GM23338 (cell line): Measurements from ENCODE around the gene LGALS7. TPM values are rescaled to one million over a fixed set of nuclear protein-coding genes. Genes with fewer than 3 reads are reported as not detected.

Source experiments
- ATAC-seq: fragments of 200-7000 bp; cut with Tn5 transposase; 3 replicates; pipeline ENCODE4 v1.9.1; 2020
- DNase-seq: peaks from one replicate; pipeline ENCODE4 v3.0.0-alpha.2; 2015; ENCODE audit warnings: low spot score
- H2AFZ ChIP-seq: fragments of 200-600 bp; sonication (generic); 2 replicates; pipeline ENCODE4 v1.8.0; 2016; ENCODE audit warnings: antibody characterized with exemption, mild to moderate bottlenecking, moderate library complexity
- H3F3A ChIP-seq: fragments of 200-600 bp; sonication (generic); replicated peaks from 2 replicates; pipeline ENCODE4 v1.8.0; 2017; ENCODE audit warnings: antibody characterized with exemption, mixed run types, low read depth
- H3K27ac ChIP-seq: fragments of 200-600 bp; sonication (generic); 2 replicates; pipeline ENCODE4 v1.6.1; 2016; ENCODE audit warnings: low read depth
- H3K27me3 ChIP-seq: fragments of 200-600 bp; sonication (generic); 2 replicates; pipeline ENCODE4 v1.8.0; 2016; ENCODE audit warnings: mild to moderate bottlenecking, mixed run types, moderate library complexity; ENCODE audit not compliant: insufficient read depth
- H3K36me3 ChIP-seq: fragments of 200-600 bp; sonication (generic); 2 replicates; pipeline ENCODE4 v1.8.0; 2016; ENCODE audit warnings: mild to moderate bottlenecking; ENCODE audit not compliant: insufficient read depth
- H3K4me1 ChIP-seq: fragments of 200-600 bp; sonication (generic); 2 replicates; pipeline ENCODE4 v1.8.0; 2016; ENCODE audit warnings: mild to moderate bottlenecking, moderate library complexity; ENCODE audit not compliant: insufficient read depth
- H3K4me2 ChIP-seq: fragments of 200-600 bp; sonication (generic); 2 replicates; pipeline ENCODE4 v1.7.1; 2017; ENCODE audit warnings: mixed run types
- H3K4me3 ChIP-seq: fragments of 200-600 bp; sonication (generic); 2 replicates; pipeline ENCODE4 v1.6.1; 2016; ENCODE audit warnings: mixed run types
- H3K79me2 ChIP-seq: fragments of 200-600 bp; sonication (generic); replicated peaks from 2 replicates; pipeline ENCODE4 v1.8.0; 2017; ENCODE audit warnings: mild to moderate bottlenecking; ENCODE audit not compliant: insufficient read depth
- H3K9me2 ChIP-seq: fragments of 200-600 bp; sonication (generic); 2 replicates; pipeline ENCODE4 v1.8.0; 2017; ENCODE audit not compliant: insufficient read depth
- H4K20me1 ChIP-seq: fragments of 200-600 bp; sonication (generic); replicated peaks from 2 replicates; pipeline ENCODE4 v1.8.0; 2017; ENCODE audit warnings: mild to moderate bottlenecking; ENCODE audit not compliant: insufficient read depth
- H3K27ac Mint-ChIP-seq: 2 replicates; pipeline ENCODE4 v1.8.0; 2020; ENCODE audit warnings: inconsistent platforms, mild to moderate bottlenecking, moderate library complexity, mixed read lengths
- H3K27me3 Mint-ChIP-seq: 3 replicates; pipeline ENCODE4 v1.8.0; 2022; ENCODE audit warnings: low read depth, mild to moderate bottlenecking, moderate library complexity, mixed read lengths, inconsistent platforms; ENCODE audit not compliant: insufficient read depth, poor library complexity
- H3K36me3 Mint-ChIP-seq: 3 replicates; pipeline ENCODE4 v1.8.0; 2021; ENCODE audit warnings: low read depth, mild to moderate bottlenecking, inconsistent platforms, moderate library complexity, mixed read lengths
- H3K4me1 Mint-ChIP-seq: 3 replicates; pipeline ENCODE4 v1.8.0; 2020; ENCODE audit warnings: mild to moderate bottlenecking, inconsistent platforms, mixed read lengths
- H3K4me3 Mint-ChIP-seq: 3 replicates; pipeline ENCODE4 v1.8.0; 2021; ENCODE audit warnings: moderate library complexity, mild to moderate bottlenecking, inconsistent platforms, mixed read lengths
- H3K9me3 Mint-ChIP-seq: 3 replicates; pipeline ENCODE4 v1.8.0; 2020; ENCODE audit warnings: moderate library complexity, mild to moderate bottlenecking, inconsistent platforms, mixed read lengths
- ETS1 ChIP-seq: IDR thresholded peaks from 2 replicates; pipeline ENCODE4 v1.6.1; 2016; ENCODE audit warnings: antibody characterized with exemption
- EZH2phosphoT487 ChIP-seq: fragments of 200-600 bp; sonication (generic); IDR thresholded peaks from one replicate; pipeline ENCODE4 v1.8.1; 2018; ENCODE audit warnings: antibody characterized with exemption; ENCODE audit not compliant: unreplicated experiment
- NANOG ChIP-seq: IDR thresholded peaks from 2 replicates; pipeline ENCODE4 v1.6.1; 2016; ENCODE audit warnings: antibody characterized with exemption, borderline replicate concordance
- POLR2AphosphoS5 ChIP-seq: IDR thresholded peaks from 2 replicates; pipeline ENCODE4 v1.6.1; 2016; ENCODE audit warnings: antibody characterized with exemption, low read depth
- STAT1 ChIP-seq: IDR thresholded peaks from one replicate; pipeline ENCODE4 v1.6.1; 2016; ENCODE audit warnings: antibody characterized with exemption; ENCODE audit not compliant: unreplicated experiment
- polyA plus RNA-seq: library from polyadenylated mRNA; unstranded; fragments of >200 nt; fragmentation: Nextera tagmentation; extraction: Ambion mirVana; gene quantifications from 2 replicates; pipeline ENCODE4 v1.2.1, GENCODE V29; 2016
- total RNA-seq: library from RNA; depleted of rRNA; stranded (reverse); fragments of >200 nt; shearing (Covaris generic); gene quantifications from 2 replicates; pipeline ENCODE4 v1.2.3, GENCODE V29; 2014
- TF ChIP-seq, protein P1 (sequence below): fragments of 250-450 bp; sonication (Bioruptor Pico); IDR thresholded peaks from 2 replicates; pipeline ENCODE4 v1.5.0; 2020; ENCODE audit warnings: mild to moderate bottlenecking, moderate library complexity

LGALS7 gene
- total and polyA plus RNA-seq, 2 experiments from 2014 or later = 1.6 TPM; not detected in 1

- TF ChIP-seq, protein P1, sequence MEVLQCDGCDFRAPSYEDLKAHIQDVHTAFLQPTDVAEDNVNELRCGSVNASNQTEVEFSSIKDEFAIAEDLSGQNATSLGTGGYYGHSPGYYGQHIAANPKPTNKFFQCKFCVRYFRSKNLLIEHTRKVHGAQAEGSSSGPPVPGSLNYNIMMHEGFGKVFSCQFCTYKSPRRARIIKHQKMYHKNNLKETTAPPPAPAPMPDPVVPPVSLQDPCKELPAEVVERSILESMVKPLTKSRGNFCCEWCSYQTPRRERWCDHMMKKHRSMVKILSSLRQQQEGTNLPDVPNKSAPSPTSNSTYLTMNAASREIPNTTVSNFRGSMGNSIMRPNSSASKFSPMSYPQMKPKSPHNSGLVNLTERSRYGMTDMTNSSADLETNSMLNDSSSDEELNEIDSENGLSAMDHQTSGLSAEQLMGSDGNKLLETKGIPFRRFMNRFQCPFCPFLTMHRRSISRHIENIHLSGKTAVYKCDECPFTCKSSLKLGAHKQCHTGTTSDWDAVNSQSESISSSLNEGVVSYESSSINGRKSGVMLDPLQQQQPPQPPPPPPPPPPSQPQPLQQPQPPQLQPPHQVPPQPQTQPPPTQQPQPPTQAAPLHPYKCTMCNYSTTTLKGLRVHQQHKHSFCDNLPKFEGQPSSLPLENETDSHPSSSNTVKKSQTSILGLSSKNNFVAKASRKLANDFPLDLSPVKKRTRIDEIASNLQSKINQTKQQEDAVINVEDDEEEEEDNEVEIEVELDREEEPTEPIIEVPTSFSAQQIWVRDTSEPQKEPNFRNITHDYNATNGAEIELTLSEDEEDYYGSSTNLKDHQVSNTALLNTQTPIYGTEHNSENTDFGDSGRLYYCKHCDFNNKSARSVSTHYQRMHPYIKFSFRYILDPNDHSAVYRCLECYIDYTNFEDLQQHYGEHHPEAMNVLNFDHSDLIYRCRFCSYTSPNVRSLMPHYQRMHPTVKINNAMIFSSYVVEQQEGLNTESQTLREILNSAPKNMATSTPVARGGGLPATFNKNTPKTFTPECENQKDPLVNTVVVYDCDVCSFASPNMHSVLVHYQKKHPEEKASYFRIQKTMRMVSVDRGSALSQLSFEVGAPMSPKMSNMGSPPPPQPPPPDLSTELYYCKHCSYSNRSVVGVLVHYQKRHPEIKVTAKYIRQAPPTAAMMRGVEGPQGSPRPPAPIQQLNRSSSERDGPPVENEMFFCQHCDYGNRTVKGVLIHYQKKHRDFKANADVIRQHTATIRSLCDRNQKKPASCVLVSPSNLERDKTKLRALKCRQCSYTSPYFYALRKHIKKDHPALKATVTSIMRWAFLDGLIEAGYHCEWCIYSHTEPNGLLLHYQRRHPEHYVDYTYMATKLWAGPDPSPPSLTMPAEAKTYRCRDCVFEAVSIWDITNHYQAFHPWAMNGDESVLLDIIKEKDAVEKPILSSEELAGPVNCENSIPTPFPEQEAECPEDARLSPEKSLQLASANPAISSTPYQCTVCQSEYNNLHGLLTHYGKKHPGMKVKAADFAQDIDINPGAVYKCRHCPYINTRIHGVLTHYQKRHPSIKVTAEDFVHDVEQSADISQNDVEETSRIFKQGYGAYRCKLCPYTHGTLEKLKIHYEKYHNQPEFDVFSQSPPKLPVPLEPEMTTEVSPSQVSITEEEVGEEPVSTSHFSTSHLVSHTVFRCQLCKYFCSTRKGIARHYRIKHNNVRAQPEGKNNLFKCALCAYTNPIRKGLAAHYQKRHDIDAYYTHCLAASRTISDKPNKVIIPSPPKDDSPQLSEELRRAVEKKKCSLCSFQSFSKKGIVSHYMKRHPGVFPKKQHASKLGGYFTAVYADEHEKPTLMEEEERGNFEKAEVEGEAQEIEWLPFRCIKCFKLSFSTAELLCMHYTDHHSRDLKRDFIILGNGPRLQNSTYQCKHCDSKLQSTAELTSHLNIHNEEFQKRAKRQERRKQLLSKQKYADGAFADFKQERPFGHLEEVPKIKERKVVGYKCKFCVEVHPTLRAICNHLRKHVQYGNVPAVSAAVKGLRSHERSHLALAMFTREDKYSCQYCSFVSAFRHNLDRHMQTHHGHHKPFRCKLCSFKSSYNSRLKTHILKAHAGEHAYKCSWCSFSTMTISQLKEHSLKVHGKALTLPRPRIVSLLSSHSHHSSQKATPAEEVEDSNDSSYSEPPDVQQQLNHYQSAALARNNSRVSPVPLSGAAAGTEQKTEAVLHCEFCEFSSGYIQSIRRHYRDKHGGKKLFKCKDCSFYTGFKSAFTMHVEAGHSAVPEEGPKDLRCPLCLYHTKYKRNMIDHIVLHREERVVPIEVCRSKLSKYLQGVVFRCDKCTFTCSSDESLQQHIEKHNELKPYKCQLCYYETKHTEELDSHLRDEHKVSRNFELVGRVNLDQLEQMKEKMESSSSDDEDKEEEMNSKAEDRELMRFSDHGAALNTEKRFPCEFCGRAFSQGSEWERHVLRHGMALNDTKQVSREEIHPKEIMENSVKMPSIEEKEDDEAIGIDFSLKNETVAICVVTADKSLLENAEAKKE (CRISPR knock-in tag) = no peak
- TF ChIP-seq NANOG = no peak
- no peak for TF ChIP-seq STAT1
Observed at GRCh38 chr19:38793177-38793576, 19.9 kb upstream of the LGALS7 start (continued).

- Histone ChIP-seq H3K4me2 (peak overlapping the region; percentile 79), H3K36me3 (no peaks in the 10 kb centered on the region), H4K20me1 (no peaks in the 10 kb centered on the region), H3K27me3 (peaks cover 11% of the 10 kb centered on the region; the same call in 1 of the 2 replicates), H3K4me1 (peaks cover 6% of the 10 kb centered on the region; the same call in 1 of the 2 replicates), H3F3A (no peaks in the 10 kb centered on the region), H3K27ac (no peak overlapping the region), H2AFZ (peak overlapping the region; percentile 89), H3K9me2 (no peaks in the 10 kb centered on the region), H3K79me2 (no peaks in the 10 kb centered on the region), H3K4me3 (peak overlapping the region; percentile 57)
- H3K4me1 Mint-ChIP-seq = peaks cover 4% of the 10 kb centered on the region
- no peak overlapping the region for H3K27ac Mint-ChIP-seq
- DNase-seq (peak; percentile 93), ATAC-seq (peak; percentile 71)
- H3K4me3 Mint-ChIP-seq = peak overlapping the region; percentile 50
- peaks cover 7% of the 10 kb centered on the region; the same call in 2 of the 3 replicates for H3K9me3 Mint-ChIP-seq
- peaks cover 16% of the 10 kb centered on the region for H3K27me3 Mint-ChIP-seq
- no peaks in the 10 kb centered on the region for H3K36me3 Mint-ChIP-seq
- TF ChIP-seq ETS1 = no peak
- peak; percentile 68 for TF ChIP-seq POLR2AphosphoS5
- TF ChIP-seq, protein P1 (CRISPR knock-in tag) = no peak
- no peak for TF ChIP-seq EZH2phosphoT487
Observed at GRCh38 chr19:38792250-38793111, 19.2 kb upstream of the LGALS7 start.
